Amniotic stem cell (primary cell): ENCODE measurements around the gene ACD.

Source experiments
- DNase-seq: peaks from one replicate; lab custom pipeline; 2025; lab: John Stamatoyannopoulos, UW

The ACD gene

GRCh38 chr16:67647681-67648080 is 12.4 kb downstream of the ACD start:
- no peak for DNase-seq

DNA sequence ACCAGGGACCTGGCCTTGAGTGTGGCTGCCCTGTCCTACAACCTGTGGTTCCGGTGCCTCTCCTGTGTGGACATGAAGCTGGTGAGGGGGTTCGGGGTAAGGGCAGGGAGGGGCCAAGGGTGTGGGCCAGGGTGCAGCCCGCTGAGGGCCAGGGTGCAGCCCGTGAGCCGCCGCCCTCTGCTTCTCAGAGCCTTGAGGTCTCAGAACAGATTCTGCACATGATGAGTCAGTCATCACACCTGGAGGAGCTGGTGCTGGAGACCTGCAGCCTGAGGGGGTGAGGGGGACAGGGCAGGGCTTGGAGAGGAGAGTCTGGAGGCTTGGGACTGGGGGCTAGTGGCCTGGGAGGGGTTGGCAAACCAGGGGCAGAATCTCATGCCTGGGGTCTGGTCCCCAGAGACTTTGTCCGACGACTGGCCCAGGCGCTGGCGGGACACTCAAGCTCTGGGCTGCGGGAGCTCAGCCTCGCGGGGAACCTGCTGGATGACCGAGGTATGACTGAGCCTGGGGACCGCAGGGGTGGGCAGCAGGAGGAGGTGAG is 12.9 kb downstream of the ACD start:
- no peak for DNase-seq

- DNase-seq = no peak
These were observed 14.5 kb downstream of the ACD start for GRCh38 chr16:67645397-67646121.

- no peak for DNase-seq
These were observed 16.0 kb downstream of the ACD start for GRCh38 chr16:67644038-67644437.

GRCh38 chr16:67641779-67642708 is 18.0 kb downstream of the ACD start:
- DNase-seq = no peak

- no peak for DNase-seq
These were observed 22.4 kb downstream of the ACD start for GRCh38 chr16:67637625-67638024.

DNA sequence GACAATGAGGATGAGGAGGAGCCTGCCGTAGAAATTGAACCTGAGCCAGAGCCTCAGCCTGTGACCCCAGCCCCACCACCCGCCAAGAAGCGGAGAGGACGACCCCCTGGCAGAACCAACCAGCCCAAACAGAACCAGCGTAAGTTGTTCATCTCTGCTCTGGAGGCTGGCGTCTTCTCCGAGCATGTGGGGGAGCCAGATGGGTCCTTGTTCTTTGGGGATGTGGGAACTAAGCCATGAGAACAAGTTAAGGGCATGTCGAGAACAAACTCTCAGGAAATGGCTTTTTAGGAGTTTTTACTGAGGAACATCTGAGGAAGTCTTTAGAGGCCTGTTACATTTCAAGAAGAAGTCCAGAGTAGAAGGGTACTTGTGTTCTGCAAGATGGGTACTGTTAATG is 23.3 kb downstream of the ACD start:
- no peak for DNase-seq

DNA sequence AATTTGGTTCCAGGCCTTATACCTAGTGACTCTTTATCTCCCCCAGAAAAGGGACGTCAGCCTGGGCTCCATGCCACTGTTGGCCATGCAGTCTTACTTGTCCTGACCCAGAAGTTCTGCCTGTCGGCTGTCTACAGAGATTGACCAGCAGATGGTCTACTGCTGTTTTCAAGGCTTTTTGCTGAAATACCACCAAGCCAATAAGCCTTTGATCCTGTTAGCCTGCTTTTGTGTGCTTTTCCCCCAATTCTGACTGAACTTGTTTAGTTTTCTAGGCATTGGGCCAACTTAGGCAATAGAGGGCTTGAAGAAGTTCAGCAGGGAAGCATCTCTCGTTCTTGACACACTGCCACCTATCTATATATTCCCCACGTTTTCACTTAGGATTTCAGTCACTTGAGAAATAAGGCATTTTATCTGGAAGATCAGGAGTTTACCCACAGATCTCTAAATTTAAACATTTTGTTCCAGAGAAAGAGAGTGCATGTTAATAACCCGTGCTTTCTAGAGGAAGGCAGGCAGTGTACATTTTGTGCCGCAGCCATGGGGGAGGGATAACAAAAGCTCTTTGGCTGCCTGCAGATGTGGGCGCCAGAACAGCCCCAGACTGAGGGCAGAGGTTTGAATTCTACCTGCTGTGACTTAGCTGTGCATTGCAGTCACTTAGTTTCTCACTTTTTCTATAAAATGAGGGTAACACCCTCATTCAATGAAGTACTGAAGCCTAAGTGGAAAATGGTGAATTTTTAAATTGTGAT is 27.5 kb downstream of the ACD start:
- DNase-seq = no peak

DNA sequence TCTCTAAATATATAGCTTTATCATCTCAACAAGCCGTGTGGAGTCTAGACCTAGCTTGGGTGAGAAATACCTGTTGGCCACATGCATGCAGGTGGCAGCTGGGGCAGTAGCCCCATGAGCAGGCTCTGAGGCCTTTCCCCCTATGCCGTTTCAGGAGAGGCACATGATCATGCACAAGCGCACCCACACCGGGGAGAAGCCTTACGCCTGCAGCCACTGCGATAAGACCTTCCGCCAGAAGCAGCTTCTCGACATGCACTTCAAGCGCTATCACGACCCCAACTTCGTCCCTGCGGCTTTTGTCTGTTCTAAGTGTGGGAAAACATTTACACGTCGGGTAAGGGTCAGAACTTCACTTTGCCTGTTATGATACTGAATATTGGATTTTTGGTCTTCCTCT is 31.8 kb downstream of the ACD start:
- DNase-seq = no peak

DNA sequence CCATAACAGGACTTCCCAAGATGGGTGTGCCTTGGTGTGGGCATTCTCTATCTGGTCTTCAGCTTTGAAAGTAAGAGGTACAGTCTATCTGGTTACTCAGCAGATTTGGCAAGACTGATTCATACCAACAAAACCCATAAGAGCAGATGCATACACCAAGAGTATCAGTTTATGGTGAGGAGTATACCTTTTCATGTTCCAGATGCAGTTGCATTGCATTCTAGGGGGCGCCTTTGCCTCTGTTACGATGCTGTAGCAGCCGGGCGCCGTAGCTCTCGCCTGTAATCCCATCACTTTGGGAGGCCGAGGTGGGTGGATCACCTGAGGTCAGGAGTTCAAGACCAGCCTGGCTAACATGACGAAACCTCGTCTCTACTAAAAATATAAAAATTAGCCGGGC is 46.3 kb downstream of the ACD start:
- no peak for DNase-seq

DNA sequence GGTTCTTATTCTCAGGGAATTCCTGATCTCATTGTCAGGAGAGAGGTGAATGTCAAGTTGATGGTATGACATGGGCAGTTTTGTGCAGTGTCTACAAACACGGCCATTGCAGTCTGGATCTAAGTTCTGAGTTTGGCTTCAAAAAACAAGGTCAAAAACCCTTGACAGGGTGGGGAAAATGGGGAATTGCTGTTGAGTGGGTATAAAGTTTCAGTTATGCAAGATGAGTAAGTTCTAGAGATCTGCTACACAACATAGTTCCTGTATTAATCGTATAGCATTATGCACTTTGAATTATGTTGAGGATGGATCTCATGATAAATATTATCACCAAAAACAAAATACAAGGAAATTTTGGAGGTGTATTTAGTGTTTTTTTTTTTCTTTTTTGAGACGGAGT is 51.7 kb downstream of the ACD start:
- DNase-seq = no peak
